Bone marrow (tissue), 2 donors: ENCODE results near the gene EML1.

Experiments
- DNase-seq, 2 donors: peaks; one replicate each; lab custom pipeline; 2025; lab: John Stamatoyannopoulos, UW

The EML1 gene

GRCh38 chr14:99902925-99903324 is 109.7 kb downstream of the EML1 start:
- no peak for DNase-seq

GRCh38 chr14:99904506-99904905 is 111.3 kb downstream of the EML1 start:
- no peak for DNase-seq

GRCh38 chr14:99905121-99905520 is 111.9 kb downstream of the EML1 start:
- no peak for DNase-seq

- DNase-seq: no peak
These were observed 114.8 kb downstream of the EML1 start for GRCh38 chr14:99907761-99908652.

DNA sequence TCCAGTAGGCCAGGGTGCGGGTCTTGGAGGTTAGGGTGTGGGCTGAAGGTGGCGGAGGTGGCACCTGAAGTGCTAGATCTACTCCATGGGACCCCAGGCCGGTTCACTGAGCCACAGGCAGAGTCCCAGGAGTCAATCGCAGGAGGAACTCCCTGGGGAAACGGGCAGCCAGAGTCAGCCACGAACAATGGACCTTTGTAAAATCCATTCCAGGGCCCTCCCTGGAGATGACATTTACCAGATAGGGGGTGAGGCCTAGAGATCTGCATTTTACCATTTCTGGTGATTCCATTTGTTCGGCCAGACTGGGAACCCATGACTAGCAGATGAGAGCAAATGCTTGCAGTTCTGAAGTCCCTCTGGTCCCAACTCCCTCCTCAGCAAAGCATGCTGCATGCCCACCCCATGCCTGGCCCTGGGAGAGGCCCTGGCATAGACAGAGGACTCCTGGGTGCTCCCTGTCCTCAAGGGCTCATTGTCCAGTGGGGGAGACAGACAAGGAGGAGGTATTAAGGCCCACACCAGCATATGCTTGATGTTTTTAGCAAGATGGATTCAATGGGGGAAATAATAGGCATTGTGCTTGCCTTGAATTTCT is 115.5 kb downstream of the EML1 start:
- no peak for DNase-seq

- no peak for DNase-seq
These were observed 116.4 kb downstream of the EML1 start for GRCh38 chr14:99909513-99910064.

DNA sequence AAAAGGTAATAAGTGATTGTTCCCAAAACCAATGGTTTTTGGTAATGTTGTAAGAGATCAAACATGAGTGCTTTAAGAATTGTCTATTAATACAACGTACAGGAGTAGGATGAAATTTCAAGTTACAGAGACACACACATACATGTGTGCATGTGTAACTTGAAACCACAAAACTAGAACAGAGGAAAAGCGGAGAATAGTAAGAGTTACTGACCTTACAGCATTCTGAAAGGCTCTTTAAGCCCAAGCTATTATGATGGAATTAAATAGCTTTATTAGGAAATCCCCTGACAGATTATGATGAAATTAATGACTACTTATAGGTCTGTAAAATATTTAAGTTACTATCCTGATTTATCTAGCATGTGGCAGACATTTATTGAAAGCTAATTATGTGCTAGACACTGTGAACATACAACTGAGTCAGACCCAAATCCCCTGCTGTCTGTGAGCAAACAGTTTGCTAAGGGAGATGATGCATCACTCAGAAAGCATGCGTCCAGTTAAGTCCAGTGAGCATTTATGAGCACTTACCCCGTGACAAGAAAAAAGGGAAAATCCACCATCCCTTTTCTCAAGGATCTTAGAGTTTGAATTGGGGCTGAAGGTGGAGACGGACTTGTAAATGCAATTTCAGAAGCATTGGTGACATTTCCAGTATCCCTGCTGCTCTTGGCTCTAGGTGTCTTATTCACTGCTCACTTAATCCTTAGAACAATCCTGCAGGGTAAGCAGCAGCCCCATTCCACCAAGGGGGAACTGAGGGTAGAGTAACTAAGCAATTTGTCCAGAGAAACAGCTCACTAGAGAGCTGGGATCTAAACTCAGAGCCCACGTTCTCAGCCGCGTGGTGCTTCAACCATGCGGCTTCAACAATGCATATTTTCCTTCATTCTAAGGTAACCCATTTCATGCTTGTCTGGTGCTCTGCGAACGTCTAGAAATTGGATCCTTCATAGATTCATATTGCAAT is 117.4 kb downstream of the EML1 start:
- DNase-seq: no peak

GRCh38 chr14:99915305-99916090 is 122.3 kb downstream of the EML1 start:
- no peak for DNase-seq

GRCh38 chr14:99916091-99916383 is 122.8 kb downstream of the EML1 start:
- no peak for DNase-seq

DNA sequence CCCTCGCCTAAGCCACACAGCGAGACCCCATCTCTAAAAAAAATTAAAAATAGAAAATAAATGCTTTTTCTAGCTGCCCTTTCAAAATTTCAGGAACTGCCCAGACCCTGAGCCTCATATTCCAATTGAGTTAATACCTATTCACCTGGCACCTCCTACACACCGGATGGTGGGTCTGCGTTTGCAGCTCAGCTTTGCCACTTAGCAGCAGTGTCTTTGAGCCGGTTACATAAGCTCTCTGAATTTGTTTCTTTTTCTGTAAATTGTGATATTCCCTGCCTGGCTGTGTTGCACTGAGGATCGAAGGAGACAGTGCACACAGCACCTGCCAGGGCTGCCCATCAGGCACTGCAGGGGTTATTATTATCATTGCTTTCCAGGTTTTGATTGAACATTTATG is 125.6 kb downstream of the EML1 start:
- no peak for DNase-seq

- no peak for DNase-seq
These were observed 128.2 kb downstream of the EML1 start for GRCh38 chr14:99921425-99921824.

GRCh38 chr14:99924379-99924778 is 131.2 kb downstream of the EML1 start:
- no peak for DNase-seq

- DNase-seq: no peak
These were observed 132.3 kb downstream of the EML1 start for GRCh38 chr14:99925471-99925870.

DNA sequence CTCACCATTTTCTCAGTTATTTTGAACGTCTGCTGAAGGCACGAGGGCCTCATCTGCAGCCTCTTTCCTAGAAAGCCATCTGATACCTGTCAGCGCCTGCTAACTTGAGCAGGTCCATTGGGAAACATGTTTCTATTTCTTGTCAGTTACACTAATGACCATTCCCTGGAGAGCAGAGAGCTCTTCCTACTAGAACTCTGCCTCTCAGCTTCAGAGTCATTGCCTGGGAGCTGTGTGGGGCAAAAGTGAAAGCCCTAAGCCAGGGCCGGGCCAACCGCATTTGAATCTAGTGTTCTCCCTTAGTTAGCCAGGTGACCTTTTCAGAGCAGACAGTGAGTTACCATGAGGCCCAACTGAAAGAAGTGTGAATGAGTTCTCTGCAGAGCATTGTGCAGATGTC is 135.8 kb downstream of the EML1 start:
- no peak for DNase-seq

- no peak for DNase-seq
These were observed 136.4 kb downstream of the EML1 start for GRCh38 chr14:99929601-99930000.

DNA sequence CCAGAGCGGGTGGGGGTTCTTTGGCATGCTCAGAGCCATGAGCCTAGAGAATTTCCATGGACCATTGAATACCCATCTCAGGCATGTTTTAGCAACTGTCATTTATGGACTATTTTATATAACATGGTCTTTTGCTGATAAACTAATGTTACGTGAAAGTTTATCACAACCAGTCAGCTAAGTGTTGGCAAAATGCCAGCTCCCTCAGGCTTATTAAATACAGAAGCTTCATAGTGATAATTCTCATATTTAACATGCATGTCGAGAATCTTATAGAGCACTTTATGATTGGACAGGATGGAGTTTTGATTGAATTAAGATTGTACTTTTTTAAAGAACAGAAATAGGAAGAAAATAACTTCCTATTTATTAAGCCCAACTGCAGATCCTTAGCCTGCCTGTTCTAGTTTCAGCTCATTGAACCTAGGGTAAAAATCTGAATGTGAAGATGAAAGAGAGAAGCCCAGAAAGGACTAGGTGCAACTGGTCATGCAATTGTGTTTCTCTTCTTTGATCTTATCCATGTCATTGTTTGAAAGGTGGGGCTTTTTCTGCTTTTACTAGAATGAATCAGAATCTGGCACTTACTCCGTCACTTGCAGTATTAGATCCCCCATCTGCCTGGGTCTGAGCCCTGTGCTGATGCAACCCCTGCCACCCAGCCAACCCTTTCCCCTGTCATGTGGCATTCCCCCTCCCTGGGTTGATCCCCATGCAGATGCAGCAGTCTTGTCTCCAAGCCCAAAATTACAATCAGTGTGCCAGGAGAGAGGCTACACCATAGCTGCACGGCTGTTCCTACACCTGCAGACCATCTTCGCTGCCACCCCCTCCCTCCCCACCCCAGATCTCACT is 137.4 kb downstream of the EML1 start:
- DNase-seq: no peak

DNA sequence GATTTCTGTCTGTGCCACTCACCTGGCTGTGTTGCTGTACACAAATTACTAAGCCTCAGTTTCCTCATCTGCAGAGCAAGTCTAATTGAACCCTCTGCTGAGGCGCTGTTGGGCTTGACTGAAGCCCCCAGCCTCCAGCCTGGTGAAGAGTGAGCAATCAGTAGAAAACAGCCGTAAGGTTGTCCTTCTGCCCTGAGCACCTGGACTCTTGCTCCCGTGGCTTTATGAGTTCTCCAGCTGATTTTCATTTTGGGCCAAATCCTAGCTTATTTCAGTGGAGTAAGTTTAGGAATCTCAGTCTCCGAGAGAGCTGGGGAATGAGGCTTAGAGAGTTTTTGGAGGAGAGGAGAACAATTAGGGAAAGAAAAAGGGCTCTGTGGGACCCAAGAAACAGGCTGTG is 138.1 kb downstream of the EML1 start:
- no peak for DNase-seq

DNA sequence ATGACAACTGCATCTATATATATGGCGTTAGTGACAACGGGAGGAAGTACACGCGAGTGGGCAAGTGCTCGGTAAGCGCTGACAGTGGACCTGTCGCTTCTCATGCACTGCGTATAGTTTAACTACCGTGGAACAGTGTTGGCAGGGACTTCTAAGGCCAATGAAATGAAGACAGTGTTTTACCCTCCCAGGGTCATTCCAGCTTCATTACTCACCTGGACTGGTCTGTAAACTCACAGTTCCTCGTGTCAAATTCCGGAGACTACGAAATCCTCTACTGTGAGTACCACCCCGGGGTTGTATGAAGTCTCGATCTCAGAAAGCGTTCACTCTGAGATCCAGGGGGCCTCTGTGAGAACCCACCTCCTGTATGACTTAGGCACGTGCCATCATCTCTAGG is 142.8 kb downstream of the EML1 start:
- no peak for DNase-seq

- no peak for DNase-seq
These were observed 143.7 kb downstream of the EML1 start for GRCh38 chr14:99936738-99937474.
